ENCODE results near the gene TEX19.
A peak's percentile ranks its signal among the peaks of the same experiment; 100 is the strongest.
"Not testable (repeated sequence)": the region's sequence is repeated elsewhere in the genome, so short reads cannot be mapped to it uniquely, and the experiment has no call there.

The TEX19 gene

GRCh38 chr17:82370471-82371332 is 11.7 kb downstream of the TEX19 start:
- DNase-seq (ENCODE audit: insufficient read length) (peak; percentile 60), FAIRE-seq (peak; percentile 92)

GRCh38 chr17:82371333-82372248 is 12.5 kb downstream of the TEX19 start, which contains the start of gene UTS2R:
UTS2R (plus strand) TSS chr17:82371765; CDS start chr17:82374325, 2,560 bp downstream.
- FAIRE-seq: no peak
- DNase-seq (ENCODE audit: insufficient read length): no peak
- TF ChIP-seq TAF1 (IDR thresholded peaks at IDR 0.05; ENCODE audit: borderline replicate concordance, low read depth, low read length) (no peak), POLR2A (IDR thresholded peaks at IDR 0.05; ENCODE audit: low read depth, low read length) (no peak), POLR2AphosphoS5 (IDR thresholded peaks at IDR 0.05; ENCODE audit: low read depth, low read length) (no peak)

More at GRCh38 chr17:82370471-82371332, 11.7 kb downstream of the TEX19 start:
- TF ChIP-seq POLR2A (IDR thresholded peaks at IDR 0.05; ENCODE audit: low read depth, low read length): no peak
- TF ChIP-seq TAF1 (IDR thresholded peaks at IDR 0.05; ENCODE audit: borderline replicate concordance, low read depth, low read length): 0 out of 2 replicates have a peak, but pooled peaks have one; percentile 31

GRCh38 chr17:82372249-82373071 is 13.4 kb downstream of the TEX19 start:
- FAIRE-seq (peak; percentile 9), DNase-seq (ENCODE audit: insufficient read length) (no peak)
- TF ChIP-seq TAF1 (IDR thresholded peaks at IDR 0.05; ENCODE audit: borderline replicate concordance, low read depth, low read length) (no peak), POLR2AphosphoS5 (IDR thresholded peaks at IDR 0.05; ENCODE audit: low read depth, low read length) (no peak), POLR2A (IDR thresholded peaks at IDR 0.05; ENCODE audit: low read depth, low read length) (no peak)

- FAIRE-seq; DNase-seq (ENCODE audit: insufficient read length): not testable (repeated sequence)
These were observed 14.0 kb downstream of the TEX19 start for GRCh38 chr17:82373072-82373452.

- FAIRE-seq (no peak), DNase-seq (ENCODE audit: insufficient read length) (no peak)
- TF ChIP-seq TAF1 (IDR thresholded peaks at IDR 0.05; ENCODE audit: borderline replicate concordance, low read depth, low read length) (no peak), POLR2A (IDR thresholded peaks at IDR 0.05; ENCODE audit: low read depth, low read length) (no peak), POLR2AphosphoS5 (IDR thresholded peaks at IDR 0.05; ENCODE audit: low read depth, low read length) (no peak)
These were observed 14.9 kb downstream of the TEX19 start for GRCh38 chr17:82373731-82374625.

GRCh38 chr17:82374626-82375331 is 15.7 kb downstream of the TEX19 start:
- DNase-seq (ENCODE audit: insufficient read length) (no peak), FAIRE-seq (no peak)
- no peak for TF ChIP-seq POLR2AphosphoS5 (IDR thresholded peaks at IDR 0.05; ENCODE audit: low read depth, low read length)
- TF ChIP-seq POLR2A (IDR thresholded peaks at IDR 0.05; ENCODE audit: low read depth, low read length): no peak
- no peak for TF ChIP-seq TAF1 (IDR thresholded peaks at IDR 0.05; ENCODE audit: borderline replicate concordance, low read depth, low read length)

GRCh38 chr17:82375359-82376041 is 16.5 kb downstream of the TEX19 start:
- DNase-seq (ENCODE audit: insufficient read length): no peak
- TF ChIP-seq TAF1 (IDR thresholded peaks at IDR 0.05; ENCODE audit: borderline replicate concordance, low read depth, low read length): no peak
- no peak for TF ChIP-seq POLR2A (IDR thresholded peaks at IDR 0.05; ENCODE audit: low read depth, low read length)
- TF ChIP-seq POLR2AphosphoS5 (IDR thresholded peaks at IDR 0.05; ENCODE audit: low read depth, low read length): no peak
- FAIRE-seq: no peak

GRCh38 chr17:82376042-82376730 is 17.1 kb downstream of the TEX19 start:
- DNase-seq (ENCODE audit: insufficient read length) (no peak), FAIRE-seq (no peak)
- no peak for TF ChIP-seq POLR2AphosphoS5 (IDR thresholded peaks at IDR 0.05; ENCODE audit: low read depth, low read length)

- FAIRE-seq: not testable (repeated sequence)
These were observed 18.2 kb downstream of the TEX19 start for GRCh38 chr17:82377294-82377693.

More at GRCh38 chr17:82377294-82377693, 18.2 kb downstream of the TEX19 start:
- DNase-seq (ENCODE audit: insufficient read length): not testable (repeated sequence)

Measured in GM12892 (cell line).